MM.1S (cell line): ENCODE data around the gene ZNF672.
"Not testable (repeated sequence)": the region's sequence is repeated elsewhere in the genome, so short reads cannot be mapped to it uniquely, and the experiment has no call there.

ENCODE experiments used
- DNase-seq: peaks from one replicate; pipeline ENCODE4 v3.0.0-alpha.2; 2015
- H2AFZ ChIP-seq: fragments of 300-600 bp; sonication (generic); 2 replicates; pipeline ENCODE4 v1.6.0; 2016; ENCODE audit warnings: antibody characterized with exemption, low read length
- H3F3A ChIP-seq: fragments of 300-600 bp; sonication (generic); 2 replicates; pipeline ENCODE4 v1.6.1; 2016; ENCODE audit warnings: mild to moderate bottlenecking, antibody characterized with exemption, low read length, moderate library complexity, mixed read lengths; ENCODE audit not compliant: insufficient read depth
- H3K27ac ChIP-seq: fragments of 300-600 bp; sonication (generic); 2 replicates; pipeline ENCODE4 v1.5.1; 2016; ENCODE audit warnings: mild to moderate bottlenecking, low read length
- H3K27me3 ChIP-seq: fragments of 300-600 bp; sonication (generic); replicated peaks from 2 replicates; pipeline ENCODE4 v1.6.0; 2016; ENCODE audit warnings: low read length; ENCODE audit not compliant: insufficient read depth
- H3K36me3 ChIP-seq: fragments of 300-600 bp; sonication (generic); replicated peaks from 2 replicates; pipeline ENCODE4 v1.6.1; 2016; ENCODE audit warnings: mild to moderate bottlenecking, low read length, mixed read lengths; ENCODE audit not compliant: insufficient read depth
- H3K4me1 ChIP-seq: fragments of 300-600 bp; sonication (generic); 2 replicates; pipeline ENCODE4 v1.6.1; 2016; ENCODE audit warnings: low read length, mixed read lengths
- H3K4me2 ChIP-seq: fragments of 300-600 bp; sonication (generic); 2 replicates; pipeline ENCODE4 v1.6.0; 2016; ENCODE audit warnings: low read depth, low read length
- H3K4me3 ChIP-seq: fragments of 300-600 bp; sonication (generic); 2 replicates; pipeline ENCODE4 v1.5.1; 2016; ENCODE audit warnings: low read length, mixed read lengths
- H3K79me2 ChIP-seq: fragments of 300-600 bp; sonication (generic); 2 replicates; pipeline ENCODE4 v1.6.1; 2016; ENCODE audit warnings: mixed run types, low read length, mixed read lengths
- H3K9ac ChIP-seq: fragments of 300-600 bp; sonication (generic); 2 replicates; pipeline ENCODE4 v1.6.1; 2016; ENCODE audit warnings: low read length, mixed read lengths
- H3K9me2 ChIP-seq: fragments of 300-600 bp; sonication (generic); replicated peaks from 2 replicates; pipeline ENCODE4 v1.6.1; 2016; ENCODE audit warnings: mild to moderate bottlenecking, low read length, mixed read lengths; ENCODE audit not compliant: insufficient read depth
- H3K9me3 ChIP-seq: fragments of 300-600 bp; sonication (generic); replicated peaks from 2 replicates; pipeline ENCODE4 v1.6.1; 2016; ENCODE audit warnings: mild to moderate bottlenecking, low read length, mixed read lengths; ENCODE audit not compliant: insufficient read depth
- H4K20me1 ChIP-seq: fragments of 300-600 bp; sonication (generic); 2 replicates; pipeline ENCODE4 v1.6.1; 2016; ENCODE audit warnings: mild to moderate bottlenecking, low read length, moderate library complexity, mixed read lengths; ENCODE audit not compliant: insufficient read depth
- CTCF ChIP-seq: fragments of 300-600 bp; sonication (generic); IDR thresholded peaks from 2 replicates; pipeline ENCODE4 v1.5.1; 2016; ENCODE audit warnings: antibody characterized with exemption, low read length, mixed read lengths
- EZH2 ChIP-seq: fragments of 300-600 bp; sonication (generic); optimal IDR thresholded peaks from 2 replicates; pipeline ENCODE3; 2017; ENCODE audit warnings: low read depth, mild to moderate bottlenecking, antibody characterized with exemption, low read length, mixed read lengths
- EZH2phosphoT487 ChIP-seq: fragments of 300-600 bp; sonication (generic); IDR thresholded peaks from 2 replicates; pipeline ENCODE4 v1.6.1; 2018; ENCODE audit warnings: antibody characterized with exemption, low read length

The ZNF672 gene

GRCh38 chr1:248884632-248885295 lies 46.7 kb downstream of the ZNF672 start:
- Histone ChIP-seq H3K9me3 (no peaks in the 10 kb centered on the region), H2AFZ (no peak overlapping the region), H3K79me2 (no peaks in the 10 kb centered on the region), H3K4me2 (no peak overlapping the region), H3K4me1 (no peaks in the 10 kb centered on the region), H3K27ac (no peak overlapping the region), H4K20me1 (no peaks in the 10 kb centered on the region), H3K9ac (no peak overlapping the region), H3K27me3 (no peaks in the 10 kb centered on the region), H3K4me3 (no peak overlapping the region), H3K9me2 (no peaks in the 10 kb centered on the region), H3F3A (no peaks in the 10 kb centered on the region), H3K36me3 (no peaks in the 10 kb centered on the region)
- TF ChIP-seq CTCF (0 out of 2 replicates have a peak, but pooled peaks have one; percentile 5), EZH2phosphoT487 (no peak), EZH2 (no peak)
- no peak for DNase-seq

DNA sequence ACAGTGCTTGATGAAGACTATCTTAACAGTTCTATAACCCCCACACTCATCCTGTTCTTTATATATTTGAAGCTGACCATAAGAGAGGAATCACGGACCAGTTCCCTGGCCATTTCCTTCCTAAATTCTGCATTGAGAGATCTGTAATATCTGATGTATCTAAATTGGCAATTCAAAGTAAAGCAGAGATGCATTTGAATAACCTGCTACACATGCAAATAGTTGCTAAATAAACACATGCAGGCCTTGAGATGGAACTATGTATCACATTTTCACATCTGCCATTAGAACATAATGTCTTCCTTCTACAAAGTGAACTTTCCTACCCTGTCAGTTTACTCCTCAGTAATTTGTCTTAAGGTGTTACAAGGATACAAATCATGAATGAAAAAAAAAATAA lies 47.6 kb downstream of the ZNF672 start:
- Histone ChIP-seq H3K36me3 (no peaks in the 10 kb centered on the region), H3K4me2 (no peak overlapping the region), H3K9ac (no peak overlapping the region), H3K27me3 (no peaks in the 10 kb centered on the region), H2AFZ (no peak overlapping the region), H4K20me1 (no peaks in the 10 kb centered on the region), H3K79me2 (no peaks in the 10 kb centered on the region), H3K9me2 (no peaks in the 10 kb centered on the region), H3F3A (no peaks in the 10 kb centered on the region), H3K27ac (no peak overlapping the region), H3K9me3 (no peaks in the 10 kb centered on the region), H3K4me3 (no peak overlapping the region), H3K4me1 (no peaks in the 10 kb centered on the region)
- no peak for TF ChIP-seq EZH2
- no peak for DNase-seq

- H4K20me1 ChIP-seq, result no peaks in the 10 kb centered on the region
- TF ChIP-seq CTCF (no peak), EZH2 (no peak), EZH2phosphoT487 (no peak)
- H3F3A ChIP-seq, result no peaks in the 10 kb centered on the region
- H3K27me3 ChIP-seq, result no peaks in the 10 kb centered on the region
- H3K9me2 ChIP-seq, result no peaks in the 10 kb centered on the region
- no peaks in the 10 kb centered on the region for H3K9me3 ChIP-seq
- no peaks in the 10 kb centered on the region for H3K79me2 ChIP-seq
- H3K4me1 ChIP-seq, result no peaks in the 10 kb centered on the region
- no peak overlapping the region for H3K9ac ChIP-seq
- H2AFZ ChIP-seq, result no peak overlapping the region
- H3K4me3 ChIP-seq, result no peak overlapping the region
- no peak overlapping the region for H3K4me2 ChIP-seq
- DNase-seq, result no peak
- no peaks in the 10 kb centered on the region for H3K36me3 ChIP-seq
- no peak overlapping the region for H3K27ac ChIP-seq
Observed at GRCh38 chr1:248886237-248886895, 48.3 kb downstream of the ZNF672 start.

DNA sequence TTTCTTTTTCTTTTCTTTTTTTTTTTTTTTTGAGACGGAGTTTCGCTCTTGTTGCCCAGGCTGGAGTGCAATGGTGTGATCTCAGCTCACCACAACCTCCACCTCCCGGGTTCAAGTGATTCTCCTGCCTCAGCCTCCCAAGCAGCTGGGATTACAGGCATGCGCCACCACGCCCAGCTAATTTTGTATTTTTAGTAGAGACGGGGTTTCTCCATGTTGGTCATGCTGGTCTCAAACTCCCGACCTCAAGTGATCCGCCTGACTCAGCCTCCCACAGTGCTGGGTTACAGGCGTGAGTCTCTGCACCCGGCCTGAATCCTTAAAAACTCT lies 51.9 kb downstream of the ZNF672 start:
- H3K4me3 ChIP-seq, H3K9me3 ChIP-seq, H3K9ac ChIP-seq, H3K27ac ChIP-seq, DNase-seq, H3K9me2 ChIP-seq, H3K27me3 ChIP-seq, H2AFZ ChIP-seq, H4K20me1 ChIP-seq, H3K4me2 ChIP-seq, H3K4me1 ChIP-seq, H3K79me2 ChIP-seq, H3F3A ChIP-seq, H3K36me3 ChIP-seq: not testable (repeated sequence)
